ENCODE measurements around the gene AFP.

AFP gene

DNA sequence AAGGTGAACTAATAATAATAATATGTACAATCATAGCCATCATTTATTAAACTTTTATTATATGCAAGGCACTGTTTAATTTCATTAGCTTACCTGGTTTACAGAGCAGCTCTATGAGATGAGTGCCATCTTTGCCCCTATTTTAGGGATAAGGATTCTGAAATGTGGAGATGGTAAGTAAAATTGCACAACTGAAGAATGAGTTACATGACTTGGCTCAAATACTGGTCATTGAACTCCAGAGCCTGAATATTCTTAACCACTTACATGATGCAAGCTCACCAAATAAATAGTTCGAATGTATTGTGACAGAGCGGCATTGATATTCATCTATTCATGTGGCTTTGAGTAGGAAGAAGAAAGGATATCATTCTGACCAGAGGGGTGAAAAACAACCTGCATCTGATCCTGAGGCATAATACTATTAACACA is 20.2 kb upstream of the AFP start:
- DNase-seq: no peak

GRCh38 chr4:73416423-73417087 is 19.5 kb upstream of the AFP start:
- DNase-seq: no peak

DNA sequence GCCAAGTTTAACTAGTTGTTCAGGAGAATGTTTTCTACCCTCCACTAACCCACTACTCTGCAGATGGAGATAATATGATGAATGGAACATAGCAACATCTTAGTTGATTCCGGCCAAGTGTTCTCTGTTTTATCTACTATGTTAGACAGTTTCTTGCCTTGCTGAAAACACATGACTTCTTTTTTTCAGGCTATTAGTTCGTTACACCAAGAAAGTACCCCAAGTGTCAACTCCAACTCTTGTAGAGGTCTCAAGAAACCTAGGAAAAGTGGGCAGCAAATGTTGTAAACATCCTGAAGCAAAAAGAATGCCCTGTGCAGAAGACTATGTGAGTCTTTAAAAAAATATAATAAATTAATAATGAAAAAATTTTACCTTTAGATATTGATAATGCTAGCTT is 18.7 kb upstream of the AFP start:
- DNase-seq: no peak

DNA sequence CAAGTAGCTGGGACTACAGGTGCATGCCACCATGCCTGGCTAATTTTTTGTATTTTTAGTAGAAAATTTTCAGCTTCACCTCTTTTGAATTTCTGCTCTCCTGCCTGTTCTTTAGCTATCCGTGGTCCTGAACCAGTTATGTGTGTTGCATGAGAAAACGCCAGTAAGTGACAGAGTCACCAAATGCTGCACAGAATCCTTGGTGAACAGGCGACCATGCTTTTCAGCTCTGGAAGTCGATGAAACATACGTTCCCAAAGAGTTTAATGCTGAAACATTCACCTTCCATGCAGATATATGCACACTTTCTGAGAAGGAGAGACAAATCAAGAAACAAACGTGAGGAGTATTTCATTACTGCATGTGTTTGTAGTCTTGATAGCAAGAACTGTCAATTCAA is 18.0 kb upstream of the AFP start:
- no peak for DNase-seq

DNA sequence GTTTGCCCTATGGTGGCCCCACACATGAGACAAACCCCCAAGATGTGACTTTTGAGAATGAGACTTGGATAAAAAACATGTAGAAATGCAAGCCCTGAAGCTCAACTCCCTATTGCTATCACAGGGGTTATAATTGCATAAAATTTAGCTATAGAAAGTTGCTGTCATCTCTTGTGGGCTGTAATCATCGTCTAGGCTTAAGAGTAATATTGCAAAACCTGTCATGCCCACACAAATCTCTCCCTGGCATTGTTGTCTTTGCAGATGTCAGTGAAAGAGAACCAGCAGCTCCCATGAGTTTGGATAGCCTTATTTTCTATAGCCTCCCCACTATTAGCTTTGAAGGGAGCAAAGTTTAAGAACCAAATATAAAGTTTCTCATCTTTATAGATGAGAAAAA is 17.3 kb upstream of the AFP start:
- DNase-seq: no peak

DNA sequence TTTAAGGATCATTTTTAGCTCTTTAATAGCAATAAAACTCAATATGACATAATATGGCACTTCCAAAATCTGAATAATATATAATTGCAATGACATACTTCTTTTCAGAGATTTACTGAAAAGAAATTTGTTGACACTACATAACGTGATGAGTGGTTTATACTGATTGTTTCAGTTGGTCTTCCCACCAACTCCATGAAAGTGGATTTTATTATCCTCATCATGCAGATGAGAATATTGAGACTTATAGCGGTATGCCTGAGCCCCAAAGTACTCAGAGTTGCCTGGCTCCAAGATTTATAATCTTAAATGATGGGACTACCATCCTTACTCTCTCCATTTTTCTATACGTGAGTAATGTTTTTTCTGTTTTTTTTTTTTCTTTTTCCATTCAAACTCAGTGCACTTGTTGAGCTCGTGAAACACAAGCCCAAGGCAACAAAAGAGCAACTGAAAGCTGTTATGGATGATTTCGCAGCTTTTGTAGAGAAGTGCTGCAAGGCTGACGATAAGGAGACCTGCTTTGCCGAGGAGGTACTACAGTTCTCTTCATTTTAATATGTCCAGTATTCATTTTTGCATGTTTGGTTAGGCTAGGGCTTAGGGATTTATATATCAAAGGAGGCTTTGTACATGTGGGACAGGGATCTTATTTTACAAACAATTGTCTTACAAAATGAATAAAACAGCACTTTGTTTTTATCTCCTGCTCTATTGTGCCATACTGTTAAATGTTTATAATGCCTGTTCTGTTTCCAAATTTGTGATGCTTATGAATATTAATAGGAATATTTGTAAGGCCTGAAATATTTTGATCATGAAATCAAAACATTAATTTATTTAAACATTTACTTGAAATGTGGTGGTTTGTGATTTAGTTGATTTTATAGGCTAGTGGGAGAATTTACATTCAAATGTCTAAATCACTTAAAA is 16.6 kb upstream of the AFP start:
- DNase-seq: no peak

- DNase-seq: no peak
Measured at GRCh38 chr4:73420615-73421014, 15.4 kb upstream of the AFP start.

DNA sequence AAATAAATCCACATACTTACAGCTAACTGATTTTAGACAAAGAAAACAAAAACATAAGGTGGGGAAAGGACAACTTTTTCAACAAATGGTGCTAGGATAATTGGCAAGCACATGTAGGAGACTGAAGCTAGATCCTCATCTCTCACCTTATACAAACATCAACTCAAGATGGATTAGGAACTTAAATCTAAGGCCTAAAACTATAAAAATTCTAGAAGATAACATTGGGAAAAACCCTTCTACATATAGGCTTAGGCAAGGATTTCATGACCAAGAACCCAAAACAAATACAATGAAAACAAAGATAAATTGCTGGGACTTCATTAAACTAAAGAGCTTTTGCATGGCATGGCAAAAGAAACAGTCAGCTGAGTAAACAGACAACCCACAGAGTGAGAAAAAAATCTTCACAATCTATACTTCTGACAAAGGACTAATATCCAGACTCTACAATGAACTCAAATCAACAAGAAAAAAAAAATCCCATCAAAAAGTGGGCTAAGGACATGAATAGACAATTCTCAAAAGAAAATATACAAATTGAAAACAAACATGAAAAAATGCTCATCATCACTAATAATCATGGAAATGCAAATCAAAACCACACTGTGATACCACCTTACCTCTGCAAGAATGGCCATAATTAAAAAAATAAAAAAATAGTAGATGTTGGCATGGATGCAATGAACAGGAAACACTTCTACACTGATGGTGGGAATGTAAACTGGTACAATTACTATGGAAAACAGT is 14.1 kb upstream of the AFP start:
- DNase-seq: no peak

GRCh38 chr4:73422458-73422752 is 13.6 kb upstream of the AFP start:
- no peak for DNase-seq

- no peak for DNase-seq
Measured at GRCh38 chr4:73423184-73423583, 12.8 kb upstream of the AFP start.

DNA sequence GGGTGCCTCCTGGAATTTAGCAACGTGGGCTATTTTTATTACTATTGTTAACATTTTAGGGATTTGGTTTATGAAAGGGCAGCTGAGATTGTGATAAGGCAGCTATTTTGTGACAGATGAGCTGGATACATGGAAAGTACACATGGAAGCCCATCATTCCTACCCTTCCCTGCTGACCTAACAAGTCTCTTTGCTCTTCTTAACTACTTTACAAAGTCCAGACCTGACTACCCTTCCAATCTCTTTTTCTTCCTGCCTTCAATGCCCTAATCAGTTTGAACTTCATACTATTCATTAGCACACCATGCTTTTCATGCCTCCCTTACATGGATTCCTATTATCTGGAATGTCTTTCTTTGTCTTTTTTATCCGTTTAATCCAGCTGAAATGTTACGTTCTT is 9.4 kb upstream of the AFP start:
- DNase-seq: no peak

DNA sequence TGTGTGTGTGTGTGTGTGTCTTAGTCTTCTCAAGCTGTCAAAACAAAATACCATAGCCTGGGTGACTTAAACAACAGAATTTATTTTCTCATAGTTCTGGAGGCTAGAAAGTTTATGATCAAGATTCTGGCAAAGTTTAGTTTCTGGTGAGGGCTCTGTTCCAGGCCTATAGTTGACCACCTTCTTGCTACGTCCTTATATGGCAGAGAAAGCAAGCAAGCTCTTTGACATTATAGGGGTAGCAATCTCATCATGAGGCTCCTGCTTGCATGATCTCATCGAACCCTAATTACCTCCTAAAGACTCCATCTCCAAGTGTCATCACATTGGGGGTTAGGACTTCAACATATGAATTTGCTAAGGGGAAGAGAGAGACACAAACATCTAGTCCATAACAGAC is 6.9 kb upstream of the AFP start:
- DNase-seq: no peak

GRCh38 chr4:73429826-73430587 is 6.0 kb upstream of the AFP start:
- no peak for DNase-seq

GRCh38 chr4:73431813-73432168 is 4.2 kb upstream of the AFP start:
- no peak for DNase-seq

GRCh38 chr4:73432169-73433000 is 3.6 kb upstream of the AFP start:
- DNase-seq: no peak

DNA sequence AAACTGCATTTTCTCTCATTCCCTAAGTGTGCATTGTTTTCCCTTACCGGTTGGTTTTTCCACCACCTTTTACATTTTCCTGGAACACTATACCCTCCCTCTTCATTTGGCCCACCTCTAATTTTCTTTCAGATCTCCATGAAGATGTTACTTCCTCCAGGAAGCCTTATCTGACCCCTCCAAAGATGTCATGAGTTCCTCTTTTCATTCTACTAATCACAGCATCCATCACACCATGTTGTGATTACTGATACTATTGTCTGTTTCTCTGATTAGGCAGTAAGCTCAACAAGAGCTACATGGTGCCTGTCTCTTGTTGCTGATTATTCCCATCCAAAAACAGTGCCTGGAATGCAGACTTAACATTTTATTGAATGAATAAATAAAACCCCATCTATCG is 2.9 kb upstream of the AFP start:
- DNase-seq: no peak

GRCh38 chr4:73434311-73434710 is 1.7 kb upstream of the AFP start:
- DNase-seq: no peak

DNA sequence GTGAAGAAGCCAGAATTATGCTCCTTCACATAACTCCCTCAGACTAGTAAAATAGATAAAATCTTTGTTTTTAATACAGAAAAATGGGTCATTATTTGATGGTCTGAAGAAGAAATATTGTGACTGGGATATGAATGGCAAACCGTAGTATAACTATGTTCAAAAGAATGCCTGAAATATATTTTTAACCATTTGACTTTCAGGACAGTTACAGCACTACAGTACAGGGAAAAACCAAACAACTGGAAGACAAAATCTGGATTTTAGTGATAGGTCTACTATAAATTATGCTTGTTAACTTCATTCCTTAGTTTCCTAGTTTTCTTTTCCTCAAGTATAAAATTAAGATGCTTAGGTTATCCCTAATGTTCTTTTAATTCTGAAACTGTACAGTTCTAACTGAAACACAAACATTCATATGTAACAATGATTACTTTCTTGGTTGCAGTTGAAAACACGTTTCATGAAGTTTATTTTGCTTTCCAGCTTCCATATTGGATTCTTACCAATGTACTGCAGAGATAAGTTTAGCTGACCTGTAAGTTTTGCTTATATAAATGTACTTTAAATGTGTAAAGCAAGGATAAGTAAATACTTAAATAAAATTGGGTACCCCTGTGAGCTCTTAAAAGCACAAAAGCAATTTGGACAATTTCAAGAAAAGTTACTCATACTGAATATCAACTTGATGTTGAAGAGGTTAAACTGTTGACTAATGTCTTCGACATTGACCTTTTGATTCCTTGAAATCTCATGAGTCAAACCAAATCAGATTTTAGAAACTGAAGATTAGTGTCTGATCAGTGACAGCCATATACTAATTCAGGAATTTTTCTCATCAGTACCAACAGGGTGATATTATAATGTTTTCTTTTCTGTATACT is 895 bp downstream of the AFP start:
- DNase-seq: no peak

DNA sequence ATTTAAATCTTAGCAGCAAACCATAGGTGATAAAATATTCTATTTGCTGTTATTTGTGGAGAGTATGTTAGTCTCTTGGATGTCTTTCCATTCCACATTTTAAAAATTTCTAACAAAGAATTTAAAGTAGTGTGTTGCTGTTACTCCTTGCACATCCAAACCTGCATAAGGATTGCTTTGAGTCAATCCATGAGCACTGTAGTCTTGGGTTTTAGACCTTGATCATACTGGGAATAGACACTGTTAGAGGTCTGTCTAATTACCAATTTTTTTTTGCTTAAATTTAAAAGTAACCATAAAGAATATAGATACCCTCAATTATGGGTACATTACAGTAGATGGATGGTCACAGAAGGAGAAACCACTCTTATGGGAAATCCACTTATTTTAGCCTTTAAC is 1.5 kb downstream of the AFP start:
- DNase-seq: no peak

- DNase-seq: no peak
Measured at GRCh38 chr4:73438048-73438447, 2.0 kb downstream of the AFP start.

DNA sequence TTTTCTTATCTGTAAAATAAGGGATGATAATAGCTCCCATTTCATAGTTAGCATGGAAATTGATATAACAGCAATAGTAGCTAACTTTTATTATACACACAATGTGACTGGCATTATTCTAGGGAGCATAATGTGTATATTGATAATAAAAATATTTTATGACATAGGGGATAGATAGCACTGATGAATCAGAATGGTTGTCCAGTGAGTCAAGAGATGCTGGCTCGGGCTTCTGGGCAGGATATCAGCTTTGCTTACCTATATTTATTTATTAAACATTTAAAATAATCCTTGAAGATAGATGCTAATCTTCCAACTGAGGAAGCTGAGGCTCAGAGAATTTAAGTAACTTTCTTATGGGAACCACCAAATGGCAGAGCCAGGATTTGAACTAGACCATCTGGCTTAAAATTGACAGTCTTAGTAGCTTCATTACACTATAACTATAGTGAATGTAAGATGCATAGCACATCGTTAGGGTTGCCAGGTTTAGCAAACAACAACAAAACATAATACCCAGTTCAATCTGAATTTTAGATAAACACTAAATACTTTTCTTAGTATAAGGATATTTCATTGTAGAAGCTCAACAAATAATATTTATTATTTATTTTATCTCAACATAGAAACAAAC is 2.7 kb downstream of the AFP start:
- DNase-seq: no peak

Data from GF-D8 (cell line).